Fibroblast of skin of right biceps (primary cell): ENCODE results near the gene TMEM253.

Source experiments
- DNase-seq: peaks from one replicate; pipeline ENCODE4 v3.0.0-alpha.2; 2013

TMEM253 gene

GRCh38 chr14:21100931-21101330 is at the start of gene TMEM253:
Gene TMEM253, plus strand, starts transcription at chr14:21101066. Its CDS starts 278 bp downstream, at chr14:21101344.
- DNase-seq = no peak

- DNase-seq = no peak
These were observed 47.4 kb upstream of the TMEM253 start for GRCh38 chr14:21053184-21054122.

DNA sequence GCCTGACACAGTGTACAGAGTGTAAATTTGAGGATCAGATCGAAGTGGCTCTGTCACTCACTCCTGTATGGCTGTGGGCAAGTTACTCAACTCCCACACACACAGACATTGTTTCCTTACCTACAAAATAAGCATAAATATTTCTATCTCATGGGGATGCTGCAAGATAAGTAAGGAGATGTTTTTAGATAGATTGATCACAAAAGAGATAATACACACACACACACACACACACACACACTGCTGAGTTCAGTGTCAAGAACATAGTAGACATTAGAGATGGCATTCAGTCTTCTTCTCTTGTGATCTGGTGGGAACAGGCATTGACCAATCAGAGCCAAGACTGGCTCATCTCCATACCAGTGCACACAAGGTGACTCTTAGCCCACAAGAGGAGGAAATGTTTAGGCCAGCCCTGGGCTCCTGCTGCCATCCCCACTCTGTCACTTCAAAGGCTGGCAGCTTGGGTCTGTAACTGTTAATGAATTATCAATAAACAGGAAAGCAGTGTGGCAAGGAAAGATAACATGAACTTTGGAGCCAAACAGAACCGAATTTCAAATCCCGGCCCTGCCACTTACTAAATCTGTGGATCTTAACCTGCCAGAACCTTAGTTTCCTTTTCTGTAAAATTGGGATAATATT is 46.6 kb upstream of the TMEM253 start:
- DNase-seq = no peak

- DNase-seq = no peak
These were observed 46.1 kb upstream of the TMEM253 start for GRCh38 chr14:21054768-21055145.

GRCh38 chr14:21055432-21056117 is 45.3 kb upstream of the TMEM253 start:
- DNase-seq = no peak

GRCh38 chr14:21056520-21057163 is 44.2 kb upstream of the TMEM253 start:
- peak; percentile 75 for DNase-seq

GRCh38 chr14:21057803-21058675 is 42.8 kb upstream of the TMEM253 start, which contains the start of gene RNASE8:
Gene RNASE8, plus strand, starts transcription at chr14:21057822. Its CDS starts 71 bp downstream, at chr14:21057893.
- peak; percentile 19 for DNase-seq

- DNase-seq = no peak
These were observed 42.0 kb upstream of the TMEM253 start for GRCh38 chr14:21058903-21059302.

GRCh38 chr14:21059842-21060613 is 40.8 kb upstream of the TMEM253 start:
- DNase-seq = peak; percentile 41

DNA sequence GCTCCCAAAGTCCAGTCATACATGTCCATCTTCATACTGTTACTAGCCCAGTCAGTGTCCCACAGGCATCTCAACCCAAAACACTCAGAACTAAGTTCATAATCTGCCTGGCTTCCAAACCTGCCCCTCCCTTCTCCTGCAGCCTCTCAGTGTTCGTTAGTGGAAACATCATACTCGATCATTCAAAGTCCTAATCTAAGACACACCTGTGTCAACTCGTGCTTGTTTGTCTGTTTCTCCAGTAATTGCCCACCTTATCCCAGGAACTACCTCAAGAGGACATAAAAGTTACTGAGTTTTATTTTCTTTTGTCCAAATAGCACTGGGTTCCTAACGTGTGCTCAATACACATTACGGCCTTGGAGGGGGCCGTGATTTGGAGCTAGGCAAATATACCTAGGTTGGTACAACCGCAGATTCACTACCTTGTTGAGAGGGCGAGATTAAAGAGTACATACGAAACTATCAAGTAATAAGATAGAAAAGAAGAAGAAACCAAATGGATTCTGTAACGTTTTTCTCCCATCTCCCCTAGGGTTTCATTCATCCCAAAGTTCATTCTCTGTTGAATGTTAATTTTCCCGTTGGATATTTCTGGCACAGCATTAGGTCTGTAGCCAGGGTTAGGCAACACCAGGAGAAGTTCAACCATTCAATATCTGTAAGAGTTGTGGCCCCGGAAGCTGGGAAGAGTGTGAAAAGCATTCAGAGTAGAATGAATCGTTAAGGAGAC is 40.1 kb upstream of the TMEM253 start:
- no peak for DNase-seq

GRCh38 chr14:21061347-21061668 is 39.6 kb upstream of the TMEM253 start:
- no peak for DNase-seq

DNA sequence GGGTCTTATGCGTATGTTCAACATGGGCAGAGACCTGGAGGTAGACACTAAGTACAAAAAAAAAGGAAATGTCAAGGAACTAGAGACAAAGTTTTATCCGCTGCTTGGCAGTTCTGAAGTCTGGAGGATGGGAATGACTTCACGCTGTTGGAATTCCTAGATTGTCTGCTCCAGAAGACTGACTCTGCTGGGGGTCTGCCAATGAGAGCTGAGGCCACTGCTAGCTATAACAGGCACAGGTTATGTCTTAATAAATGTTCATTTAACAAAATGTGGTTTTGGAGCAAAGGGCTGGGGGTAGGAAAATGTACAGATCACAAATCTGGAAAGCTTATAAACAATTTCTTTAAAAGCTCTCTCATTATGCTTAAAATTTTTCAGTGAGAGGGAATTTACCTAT is 37.4 kb upstream of the TMEM253 start:
- peak; percentile 94 for DNase-seq

DNA sequence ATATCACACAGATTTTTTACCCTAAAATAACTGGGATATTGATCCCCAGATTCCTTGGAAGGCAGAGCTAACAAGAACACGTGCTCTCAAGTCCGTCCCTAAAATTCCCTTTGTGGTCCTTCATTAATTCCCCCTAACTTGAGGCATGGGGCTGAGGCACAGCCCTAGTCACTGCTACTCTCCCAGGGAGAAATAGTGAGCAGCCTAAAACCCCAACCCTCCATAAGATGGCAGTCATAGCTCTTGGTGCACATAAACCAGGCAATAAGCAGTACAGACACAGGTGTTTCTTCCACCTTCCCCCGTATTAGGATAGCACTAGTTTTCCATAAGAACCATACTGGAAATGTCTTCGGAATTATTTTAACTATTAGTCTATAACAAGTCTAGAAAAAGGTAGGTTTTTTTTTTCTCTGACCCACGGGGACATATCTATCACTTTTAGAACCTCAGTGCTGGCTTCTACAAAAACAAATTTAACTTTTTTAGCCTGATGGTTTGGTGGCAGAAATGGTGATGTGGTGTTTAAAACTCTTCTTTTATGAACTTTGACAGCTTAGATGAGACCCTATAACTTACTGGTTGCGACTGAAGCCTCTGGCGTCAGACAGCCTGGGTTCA is 33.9 kb upstream of the TMEM253 start:
- no peak for DNase-seq

DNA sequence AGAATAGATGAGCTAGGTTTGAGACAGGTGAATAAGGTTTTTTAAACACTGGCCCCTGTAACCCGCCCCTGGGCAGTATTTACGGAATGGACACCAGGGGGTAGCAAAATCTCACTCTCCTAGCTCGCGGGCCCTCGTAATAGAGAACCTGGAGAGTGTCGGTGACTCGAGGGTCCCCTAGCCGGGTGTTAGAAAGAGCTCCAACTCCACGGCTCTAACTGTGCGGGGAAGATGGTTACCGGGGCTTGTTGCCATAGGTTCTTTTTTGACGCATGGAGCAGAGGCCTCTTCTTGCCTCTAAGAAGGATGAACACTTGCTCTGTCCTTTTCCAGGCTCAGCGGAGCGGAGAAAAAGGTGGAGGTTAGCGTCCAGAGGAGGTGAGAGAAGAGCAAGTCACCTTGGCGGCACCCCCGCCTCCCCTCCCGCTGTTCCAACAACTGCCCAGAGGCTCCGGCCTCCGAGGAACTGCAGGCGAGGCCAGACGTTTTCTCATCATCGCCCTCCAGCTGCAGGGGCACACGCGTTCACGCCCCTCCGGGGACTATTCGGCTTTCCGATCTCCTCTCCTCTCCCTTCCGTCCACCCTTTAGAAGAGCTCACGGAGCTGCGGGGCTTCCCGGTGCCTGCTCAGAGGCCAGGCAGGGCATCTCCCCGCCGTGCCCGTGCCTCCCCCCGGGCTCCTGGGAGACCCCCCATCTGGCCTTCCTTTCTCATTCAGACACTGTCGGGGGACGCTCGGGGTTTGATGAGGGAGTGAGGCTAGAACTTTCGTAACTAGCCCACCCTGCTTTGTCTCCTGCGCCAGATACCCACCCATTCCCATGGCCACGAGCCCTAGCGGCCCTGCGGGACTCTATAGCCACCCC is 32.1 kb upstream of the TMEM253 start:
- peak; percentile 72 for DNase-seq

DNA sequence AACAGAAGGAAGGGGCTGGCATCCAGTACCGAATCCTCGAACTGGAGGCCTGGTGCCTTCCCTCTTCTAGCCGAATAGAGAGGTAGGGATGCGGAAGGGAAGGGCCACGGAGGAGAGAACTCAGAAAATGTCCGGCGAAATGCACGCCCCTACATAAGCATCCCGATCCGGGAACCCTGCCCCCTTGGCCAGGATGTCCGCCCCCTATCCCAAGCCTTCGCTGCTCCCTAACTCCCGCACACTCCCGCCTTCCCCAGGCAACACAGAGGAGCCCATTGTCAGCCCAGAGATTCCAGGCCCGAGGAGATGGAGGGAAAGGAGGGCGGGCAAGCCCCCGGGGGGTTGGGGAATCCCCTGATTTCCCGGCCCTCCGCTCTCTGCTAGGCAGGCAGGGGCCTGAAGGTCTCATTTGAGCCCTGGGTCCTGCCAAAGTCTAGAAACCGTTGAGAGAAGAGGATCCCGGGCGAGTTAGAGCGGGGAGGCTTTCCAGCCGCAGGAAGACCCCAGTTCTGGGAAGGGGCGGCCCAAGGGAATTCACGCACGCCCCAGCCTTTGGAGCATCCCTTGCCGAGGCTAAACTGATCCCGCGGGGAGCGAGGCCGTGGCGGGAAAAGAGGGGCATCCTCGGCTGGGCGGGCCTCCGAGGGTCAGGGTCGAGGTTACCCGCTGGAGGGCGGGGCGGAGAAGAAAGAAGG is 31.3 kb upstream of the TMEM253 start:
- DNase-seq = peak; percentile 48

DNA sequence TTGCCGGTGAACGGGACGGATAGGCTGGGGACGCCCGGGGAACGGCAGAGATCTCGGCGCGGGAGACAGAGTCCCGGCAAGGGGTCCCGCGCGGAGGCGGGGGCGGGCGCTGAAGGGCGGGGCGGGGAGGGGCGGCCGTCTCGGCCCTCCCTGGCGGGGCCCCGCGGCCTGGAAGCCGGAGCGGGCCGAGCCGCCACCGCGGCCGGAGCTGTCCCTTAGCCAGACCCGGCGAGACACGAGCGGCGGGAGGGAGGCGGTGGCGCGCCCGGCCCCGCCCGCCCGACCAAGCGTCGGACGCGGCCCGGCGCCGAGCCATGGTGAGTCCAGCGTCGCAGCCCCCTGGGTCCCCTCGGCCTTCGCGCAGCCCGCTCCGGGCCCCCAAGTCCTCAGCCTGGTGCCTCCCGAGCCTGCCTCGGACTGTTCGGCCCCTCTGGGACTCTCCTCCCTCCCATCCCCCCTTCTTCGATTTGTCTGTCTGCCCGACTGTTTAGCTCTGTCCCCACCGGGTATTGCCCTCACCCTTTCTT is 30.7 kb upstream of the TMEM253 start, which contains the start of gene ARHGEF40:
Gene ARHGEF40, plus strand, starts transcription at position 222 of the 527 bp plus-strand sequence. Its CDS starts 93 bp downstream, at position 315.
- peak; percentile 66 for DNase-seq

- peak; percentile 56 for DNase-seq
These were observed 30.1 kb upstream of the TMEM253 start for GRCh38 chr14:21070610-21071224.
